K562 (cell line): Measurements from ENCODE around the gene NRN1. TPM values are rescaled to one million over a fixed set of nuclear protein-coding genes. Genes with fewer than 3 reads are reported as not detected.

Experiments
- HMGXB4 ChIP-seq: sonication (generic); formaldehyde crosslinking; IDR thresholded peaks from 2 replicates; pipeline ENCODE4 v1.8.1; 2023; ENCODE audit warnings: mild to moderate bottlenecking, missing genetic modification reagents
- L3MBTL2 ChIP-seq: fragments of 450-650 bp; IDR thresholded peaks from 2 replicates; pipeline ENCODE4 v1.6.1; 2016; ENCODE audit warnings: mild to moderate bottlenecking, moderate library complexity
- RBM39 ChIP-seq: fragments of 200-400 bp; formaldehyde crosslinking; optimal IDR thresholded peaks from 2 replicates; pipeline ENCODE3; 2018; ENCODE audit warnings: low read depth, low read length
- STAG1 ChIP-seq: sonication (generic); formaldehyde crosslinking; IDR thresholded peaks from 2 replicates; pipeline ENCODE4 v1.5.0; 2020; ENCODE audit warnings: missing genetic modification reagents, borderline replicate concordance
- ZBTB5 ChIP-seq: fragments of 450-650 bp; IDR thresholded peaks from 2 replicates; pipeline ENCODE4 v1.6.1; 2017; ENCODE audit warnings: antibody characterized with exemption
- ZNF717 ChIP-seq: fragments of 250-450 bp; sonication (Bioruptor Pico); IDR thresholded peaks from 2 replicates; pipeline ENCODE4 v1.5.0; 2021
- polyA plus RNA-seq, 8 experiments: library from polyadenylated mRNA; depleted of rRNA in 4 of 8; stranded (reverse) in 5 of 8; unstranded in 3 of 8; fragments of >200 nt; fragmentation: Nextera tagmentation in 2 of 8; fragmentation: Illumina TruSeq in 1 of 8; extraction: Ambion mirVana in 2 of 8; extraction: Trizol in 1 of 8; gene quantifications; 2 replicates each; pipeline versions ENCODE4 v1.2.1 to v1.2.3, GENCODE V29; 2011 to 2014; ENCODE audit warnings: inconsistent platforms in 1 of 8, missing spikeins in 1 of 8
- total RNA-seq, 7 experiments: library from RNA; depleted of rRNA in 6 of 7; stranded (reverse); fragments of >200 nt in 6 of 7; fragmentation: Illumina TruSeq in 2 of 7; extraction: Trizol in 2 of 7; gene quantifications; 2 replicates each; pipeline versions ENCODE4 v1.2.1 to v1.2.3, GENCODE V29; 2011 to 2021; ENCODE audit warnings: low replicate concordance in 1 of 7
- TF ChIP-seq, protein P1 (sequence below), 2 experiments: fragments of 450-650 bp; conservative IDR thresholded peaks; 2 replicates each; pipeline ENCODE4 v1.6.1; 2017; ENCODE audit warnings: mild to moderate bottlenecking in 2 of 2, moderate library complexity in 2 of 2

The NRN1 gene
- total and polyA plus RNA-seq, 9 of the 15 experiments (the other 6 are each of a cell fraction or from before 2014, with no cell fraction given) = not detected

DNA sequence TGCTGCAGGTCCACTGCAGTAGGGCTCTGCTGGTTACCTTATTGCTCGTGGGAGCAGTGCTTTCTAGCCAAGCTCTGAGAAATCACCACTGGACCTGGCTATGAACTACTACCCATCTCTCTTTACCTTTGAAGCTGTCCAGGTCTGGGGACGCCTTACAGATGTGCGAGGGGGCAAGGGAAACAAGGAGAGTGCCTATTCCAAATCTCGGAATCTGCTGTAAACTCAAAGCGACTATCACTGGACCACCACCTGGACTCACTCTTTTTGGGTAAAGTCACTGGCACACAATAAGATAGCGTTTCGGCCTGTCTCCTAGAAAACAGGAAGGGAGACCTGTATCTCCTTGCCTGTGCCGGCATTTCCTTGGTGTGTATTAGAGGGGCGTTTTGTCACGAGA lies 5.3 kb downstream of the NRN1 start (continued):
- no peak for TF ChIP-seq HMGXB4
- no peak for TF ChIP-seq ZNF717
- TF ChIP-seq L3MBTL2 = no peak
- no peak for TF ChIP-seq RBM39
- TF ChIP-seq, protein P1, sequence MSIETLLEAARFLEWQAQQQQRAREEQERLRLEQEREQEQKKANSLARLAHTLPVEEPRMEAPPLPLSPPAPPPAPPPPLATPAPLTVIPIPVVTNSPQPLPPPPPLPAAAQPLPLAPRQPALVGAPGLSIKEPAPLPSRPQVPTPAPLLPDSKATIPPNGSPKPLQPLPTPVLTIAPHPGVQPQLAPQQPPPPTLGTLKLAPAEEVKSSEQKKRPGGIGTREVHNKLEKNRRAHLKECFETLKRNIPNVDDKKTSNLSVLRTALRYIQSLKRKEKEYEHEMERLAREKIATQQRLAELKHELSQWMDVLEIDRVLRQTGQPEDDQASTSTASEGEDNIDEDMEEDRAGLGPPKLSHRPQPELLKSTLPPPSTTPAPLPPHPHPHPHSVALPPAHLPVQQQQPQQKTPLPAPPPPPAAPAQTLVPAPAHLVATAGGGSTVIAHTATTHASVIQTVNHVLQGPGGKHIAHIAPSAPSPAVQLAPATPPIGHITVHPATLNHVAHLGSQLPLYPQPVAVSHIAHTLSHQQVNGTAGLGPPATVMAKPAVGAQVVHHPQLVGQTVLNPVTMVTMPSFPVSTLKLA (conservative IDR thresholded peaks at IDR 0.05) = no peak
- TF ChIP-seq STAG1 (CRISPR knock-in tag) = no peak
- TF ChIP-seq ZBTB5 = no peak
